A673 (cell line): ENCODE results near the gene FZD4. TPM values are rescaled to one million over a fixed set of nuclear protein-coding genes. Genes with fewer than 3 reads are reported as not detected.
"Not testable (repeated sequence)": the region's sequence is repeated elsewhere in the genome, so short reads cannot be mapped to it uniquely, and the experiment has no call there.

ENCODE experiments used
- BruUV-seq: library from RNA; stranded (reverse); fragments of 400-500 nt; replicated peaks from 2 replicates; lab custom pipeline; 2021; lab: Mats Ljungman, UMichigan
- CTCF ChIA-PET: fragments of 300-600 bp; sonication (Branson Sonifier 250); formaldehyde crosslinking; loops from one replicate; lab custom pipeline; 2022; ENCODE audit warnings: antibody characterized with exemption; lab: Charles Lee
- POLR2A ChIA-PET: fragments of 300-600 bp; sonication (Branson Sonifier 250); formaldehyde crosslinking; loops from one replicate; lab custom pipeline; 2022; ENCODE audit warnings: antibody characterized with exemption; ENCODE audit not compliant: low non-redundant PET; lab: Charles Lee
- DNase-seq: peaks from one replicate; pipeline ENCODE4 v3.0.0-alpha.2; 2015; ENCODE audit warnings: low spot score
- H3K27ac ChIP-seq: fragments of 200-600 bp; sonication (generic); 2 replicates; pipeline ENCODE4 v1.5.1; 2016; ENCODE audit warnings: mixed run types, low read depth, mild to moderate bottlenecking, mixed read lengths, antibody characterized with exemption, low read length; ENCODE audit not compliant: poor library complexity, severe bottlenecking
- H3K27me3 ChIP-seq: fragments of 200-600 bp; sonication (generic); replicated peaks from 2 replicates; pipeline ENCODE4 v1.6.1; 2017; ENCODE audit warnings: mixed run types, low read depth, mild to moderate bottlenecking, mixed read lengths, antibody characterized with exemption, low read length; ENCODE audit not compliant: insufficient read depth, poor library complexity
- H3K36me3 ChIP-seq: fragments of 200-600 bp; sonication (generic); 2 replicates; pipeline ENCODE4 v1.6.1; 2016; ENCODE audit warnings: mixed run types, mild to moderate bottlenecking, mixed read lengths, antibody characterized with exemption, low read length; ENCODE audit not compliant: insufficient read depth, poor library complexity, severe bottlenecking
- H3K4me1 ChIP-seq: fragments of 200-600 bp; sonication (generic); 2 replicates; pipeline ENCODE4 v1.6.1; 2017; ENCODE audit warnings: mixed run types, mild to moderate bottlenecking, mixed read lengths, antibody characterized with exemption, low read length; ENCODE audit not compliant: insufficient read depth, poor library complexity, severe bottlenecking
- H3K4me3 ChIP-seq: fragments of 200-600 bp; sonication (generic); 2 replicates; pipeline ENCODE4 v1.5.1; 2016; ENCODE audit warnings: low read depth, mixed run types, mild to moderate bottlenecking, mixed read lengths, low read length; ENCODE audit not compliant: poor library complexity, severe bottlenecking
- H3K9me3 ChIP-seq: fragments of 200-600 bp; sonication (generic); 2 replicates; pipeline ENCODE4 v1.6.1; 2016; ENCODE audit warnings: mixed run types, low read depth, mild to moderate bottlenecking, mixed read lengths, antibody characterized with exemption, low read length; ENCODE audit not compliant: poor library complexity, severe bottlenecking
- EZH2 ChIP-seq: fragments of 200-600 bp; sonication (generic); IDR thresholded peaks from 2 replicates; pipeline ENCODE4 v1.6.1; 2017; ENCODE audit warnings: borderline replicate concordance, low read depth, mild to moderate bottlenecking, mixed read lengths, antibody characterized with exemption, low read length; ENCODE audit not compliant: poor library complexity, severe bottlenecking
- intact Hi-C: fragments of 100-400 bp; cut with micrococcal nuclease; formaldehyde crosslinking; loops from one replicate; pipeline ENCODE4 v1.10.0; 2022; ENCODE audit not compliant: unreplicated experiment
- total RNA-seq: library from RNA; stranded (reverse); gene quantifications from 2 replicates; pipeline ENCODE4 v1.2.3, GENCODE V29; 2021
- TF ChIP-seq, protein P1 (sequence below): fragments of 300-800, 200-600 bp; sonication (generic); conservative IDR thresholded peaks from 2 replicates; pipeline ENCODE4 v1.5.1; 2017; ENCODE audit warnings: low read depth, mild to moderate bottlenecking, antibody characterized with exemption, low read length, moderate library complexity, mixed read lengths

Gene FZD4
- total RNA-seq, 1 experiment from 2014 or later: 89.1 TPM

- no peak for DNase-seq
- no peak for TF ChIP-seq EZH2
- TF ChIP-seq, protein P1, sequence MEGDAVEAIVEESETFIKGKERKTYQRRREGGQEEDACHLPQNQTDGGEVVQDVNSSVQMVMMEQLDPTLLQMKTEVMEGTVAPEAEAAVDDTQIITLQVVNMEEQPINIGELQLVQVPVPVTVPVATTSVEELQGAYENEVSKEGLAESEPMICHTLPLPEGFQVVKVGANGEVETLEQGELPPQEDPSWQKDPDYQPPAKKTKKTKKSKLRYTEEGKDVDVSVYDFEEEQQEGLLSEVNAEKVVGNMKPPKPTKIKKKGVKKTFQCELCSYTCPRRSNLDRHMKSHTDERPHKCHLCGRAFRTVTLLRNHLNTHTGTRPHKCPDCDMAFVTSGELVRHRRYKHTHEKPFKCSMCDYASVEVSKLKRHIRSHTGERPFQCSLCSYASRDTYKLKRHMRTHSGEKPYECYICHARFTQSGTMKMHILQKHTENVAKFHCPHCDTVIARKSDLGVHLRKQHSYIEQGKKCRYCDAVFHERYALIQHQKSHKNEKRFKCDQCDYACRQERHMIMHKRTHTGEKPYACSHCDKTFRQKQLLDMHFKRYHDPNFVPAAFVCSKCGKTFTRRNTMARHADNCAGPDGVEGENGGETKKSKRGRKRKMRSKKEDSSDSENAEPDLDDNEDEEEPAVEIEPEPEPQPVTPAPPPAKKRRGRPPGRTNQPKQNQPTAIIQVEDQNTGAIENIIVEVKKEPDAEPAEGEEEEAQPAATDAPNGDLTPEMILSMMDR: no peak
- CTCF ChIA-PET: no interaction called here
- POLR2A ChIA-PET: no interaction called here
- no peak overlapping the region for H3K4me3 ChIP-seq
- H3K27ac ChIP-seq: no peak overlapping the region
- BruUV-seq: no TSS peak
- H3K9me3 ChIP-seq: peaks cover 13% of the 10 kb centered on the region
- peaks cover 23% of the 10 kb centered on the region for H3K4me1 ChIP-seq
- no peaks in the 10 kb centered on the region for H3K27me3 ChIP-seq
- intact Hi-C loops: no loop called here
- H3K36me3 ChIP-seq: peaks cover 3% of the 10 kb centered on the region
These were observed 22.4 kb upstream of the FZD4 start for GRCh38 chr11:86977441-86978050.

DNA sequence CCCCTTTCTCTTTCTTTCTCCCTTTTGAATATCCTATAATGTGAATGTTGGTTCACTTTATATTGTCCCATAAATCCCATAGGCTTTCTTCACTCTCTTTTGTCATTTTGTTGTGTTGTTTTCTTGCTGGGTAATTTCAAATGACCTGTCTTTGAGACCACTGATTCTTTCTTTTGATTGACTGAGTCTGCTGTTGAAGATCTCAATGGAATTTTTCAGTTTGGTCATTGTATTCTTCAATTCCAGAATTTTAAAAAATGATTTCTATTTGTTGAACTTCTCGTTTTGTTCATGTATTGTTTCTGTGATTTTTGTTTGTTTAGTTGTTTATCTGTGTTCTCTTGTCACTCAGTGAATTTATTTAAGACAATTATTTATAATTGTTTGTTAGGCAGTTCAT lies 17.5 kb upstream of the FZD4 start:
- no peak overlapping the region for H3K4me3 ChIP-seq
- intact Hi-C loops: no loop called here
- POLR2A ChIA-PET: no interaction called here
- peaks cover 14% of the 10 kb centered on the region for H3K9me3 ChIP-seq
- no peak for TF ChIP-seq EZH2
- TF ChIP-seq, protein P1: no peak
- H3K27me3 ChIP-seq: no peaks in the 10 kb centered on the region
- DNase-seq: no peak
- no TSS peak for BruUV-seq
- CTCF ChIA-PET: no interaction called here
- peaks cover 4% of the 10 kb centered on the region for H3K36me3 ChIP-seq
- H3K4me1 ChIP-seq: no peaks in the 10 kb centered on the region
- no peak overlapping the region for H3K27ac ChIP-seq

- DNase-seq: no peak
- ChIA-PET POLR2A (no interaction called here), CTCF (no interaction called here)
- Histone ChIP-seq H3K4me3 (no peak overlapping the region), H3K4me1 (no peaks in the 10 kb centered on the region), H3K36me3 (peaks cover 4% of the 10 kb centered on the region), H3K27ac (no peak overlapping the region), H3K27me3 (no peaks in the 10 kb centered on the region), H3K9me3 (peaks cover 14% of the 10 kb centered on the region)
- BruUV-seq: no TSS peak
- TF ChIP-seq, protein P1: no peak
- intact Hi-C loops: no loop called here
These were observed 14.1 kb upstream of the FZD4 start for GRCh38 chr11:86969258-86969657.

DNA sequence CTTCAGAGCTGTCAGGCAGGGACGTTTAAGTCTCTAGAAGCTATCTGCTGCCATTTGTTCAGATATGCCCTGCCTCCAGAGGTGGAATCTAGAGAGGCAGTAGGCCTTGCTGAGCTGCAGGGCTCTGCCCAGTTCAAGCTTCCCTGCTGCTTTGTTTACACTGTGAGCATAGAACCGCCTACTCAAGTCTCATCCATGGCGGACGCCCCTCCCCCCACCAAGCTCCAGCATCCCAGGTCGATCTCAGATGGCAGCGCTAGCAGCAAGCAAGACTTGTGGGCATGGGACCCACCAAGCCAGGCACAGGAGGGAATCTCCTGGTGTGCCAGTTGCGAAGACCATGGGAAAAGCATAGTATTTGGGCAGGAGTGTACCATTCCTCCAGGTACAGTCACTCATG lies 12.4 kb upstream of the FZD4 start:
- H3K27me3 ChIP-seq, H3K4me3 ChIP-seq, BruUV-seq, H3K4me1 ChIP-seq, H3K36me3 ChIP-seq, H3K9me3 ChIP-seq, POLR2A ChIA-PET, H3K27ac ChIP-seq, CTCF ChIA-PET, intact Hi-C loops, DNase-seq: not testable (repeated sequence)
